ENCODE data around the gene FEZ2. TPM values are rescaled to one million over a fixed set of nuclear protein-coding genes. Genes with fewer than 3 reads are reported as not detected.

Gene FEZ2
- total and polyA plus RNA-seq, 2 donors (not counting 3 experiments of a cell fraction or from before 2014, with no cell fraction given) = 41.2 to 72.4 TPM

DNA sequence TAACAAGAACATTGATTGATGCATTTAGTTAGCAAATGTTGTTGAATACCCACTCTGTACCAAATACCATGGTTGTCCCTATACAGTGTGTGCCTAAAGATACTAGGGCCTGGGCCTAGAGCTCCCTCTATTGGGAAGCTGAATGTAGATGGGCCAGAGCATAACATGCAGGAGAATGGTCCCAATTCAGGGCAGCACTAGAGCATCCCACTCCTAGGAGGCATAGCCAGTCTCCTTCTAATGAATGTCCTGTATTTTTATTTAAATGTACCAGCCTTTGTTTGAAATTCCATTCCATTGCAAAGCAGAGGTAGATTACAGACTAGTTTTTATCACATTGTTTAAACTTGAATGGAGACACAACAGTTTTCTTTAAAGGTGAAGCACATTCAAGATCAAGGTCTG is 90.6 kb downstream of the FEZ2 start:
- dilution Hi-C loops (cut with MboI; ENCODE audit: extremely low pct_ligation_motif_present, low sequenced_read_pairs) = loop anchor here (25.0 kb wide), 1 partner anchor 155 kb away; no protein-coding TSS in a partner anchor
- DNase-seq (ENCODE audit: low read depth, low spot score) (peak; percentile 64), FAIRE-seq (peak; percentile 78)

More for the DNA sequence above, 90.6 kb downstream of the FEZ2 start:
- Histone ChIP-seq H3K27ac (ENCODE audit: insufficient read depth, low read depth, low read length) (no peak overlapping the region), H3K9me3 (replicated peaks; ENCODE audit: control insufficient read depth, insufficient read depth, low read length) (no peaks in the 10 kb centered on the region), H3K36me3 (ENCODE audit: control insufficient read depth in 2 of 2, extremely low read depth in 1 of 2, insufficient read depth in 2 of 2, low read length in 2 of 2) (peaks cover 30 to 48% of the 10 kb centered on the region in 2 experiments), H3K27me3 (ENCODE audit: control insufficient read depth in 2 of 2, insufficient read depth in 2 of 2, low read length in 2 of 2) (no peaks in the 10 kb centered on the region), H3K79me2 (ENCODE audit: control insufficient read depth, insufficient read depth, low read length) (peaks cover 50% of the 10 kb centered on the region), H3K9me1 (replicated peaks; ENCODE audit: control insufficient read depth, extremely low read depth, insufficient read depth, low read length) (no peaks in the 10 kb centered on the region), H3K9ac (replicated peaks; ENCODE audit: extremely low read depth, insufficient read depth, low read length) (no peak overlapping the region), H4K20me1 (replicated peaks; ENCODE audit: control insufficient read depth, extremely low read depth, insufficient read depth, low read length) (no peaks in the 10 kb centered on the region), H2AFZ (ENCODE audit: low read depth, low read length) (no peak overlapping the region), H3K4me3 (replicated peaks in 1 of 3; ENCODE audit: insufficient read depth in 1 of 3, low read depth in 1 of 3, low read length in 3 of 3) (no peak overlapping the region), H3K4me2 (ENCODE audit: insufficient read depth, low read length) (no peak overlapping the region), H3K4me1 (ENCODE audit: control insufficient read depth, extremely low read depth, insufficient read depth, low read length) (no peaks in the 10 kb centered on the region)
- intact Hi-C loops (cut with micrococcal nuclease) = loop anchor here (1.0 to 5.0 kb wide), 2 partner anchors 135 to 155 kb away; no protein-coding TSS in a partner anchor
- no peak for TF ChIP-seq POLR2A (IDR thresholded peaks at IDR 0.05; ENCODE audit: low read depth, low read length)
- no peak for TF ChIP-seq GATA2 (IDR thresholded peaks at IDR 0.05; ENCODE audit: insufficient read depth, insufficient read length, low read depth, low read length)
- TF ChIP-seq, protein P1, sequence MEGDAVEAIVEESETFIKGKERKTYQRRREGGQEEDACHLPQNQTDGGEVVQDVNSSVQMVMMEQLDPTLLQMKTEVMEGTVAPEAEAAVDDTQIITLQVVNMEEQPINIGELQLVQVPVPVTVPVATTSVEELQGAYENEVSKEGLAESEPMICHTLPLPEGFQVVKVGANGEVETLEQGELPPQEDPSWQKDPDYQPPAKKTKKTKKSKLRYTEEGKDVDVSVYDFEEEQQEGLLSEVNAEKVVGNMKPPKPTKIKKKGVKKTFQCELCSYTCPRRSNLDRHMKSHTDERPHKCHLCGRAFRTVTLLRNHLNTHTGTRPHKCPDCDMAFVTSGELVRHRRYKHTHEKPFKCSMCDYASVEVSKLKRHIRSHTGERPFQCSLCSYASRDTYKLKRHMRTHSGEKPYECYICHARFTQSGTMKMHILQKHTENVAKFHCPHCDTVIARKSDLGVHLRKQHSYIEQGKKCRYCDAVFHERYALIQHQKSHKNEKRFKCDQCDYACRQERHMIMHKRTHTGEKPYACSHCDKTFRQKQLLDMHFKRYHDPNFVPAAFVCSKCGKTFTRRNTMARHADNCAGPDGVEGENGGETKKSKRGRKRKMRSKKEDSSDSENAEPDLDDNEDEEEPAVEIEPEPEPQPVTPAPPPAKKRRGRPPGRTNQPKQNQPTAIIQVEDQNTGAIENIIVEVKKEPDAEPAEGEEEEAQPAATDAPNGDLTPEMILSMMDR (IDR thresholded peaks at IDR 0.05; ENCODE audit: extremely low read depth in 1 of 2, insufficient read depth in 1 of 2, low read depth in 1 of 2, low read length in 2 of 2) = peak; percentile 68 to 75
- CTCF ChIA-PET = interaction anchor here (0.6 to 2.5 kb wide), 14 partner anchors 9 to 278 kb away, joined by 3 to 35 read pairs (median 4); no protein-coding TSS in a partner anchor
- no TSS peak for BruUV-seq (replicated peaks)
- POLR2A ChIA-PET = interaction anchor here (1.0 to 1.6 kb wide), 2 partner anchors 152 to 155 kb away, joined by 5 read pairs; partner anchors contain the start of gene CRIM1

Other genes starting within 250 kb of the FEZ2 start
- 649 and 675 TPM in 2 replicates for gene CRIM1, start 242.4 kb downstream of the FEZ2 start, total RNA-seq
- 422 and 462 TPM in 2 replicates for gene CRIM1, start 242.4 kb downstream of the FEZ2 start, polyA plus RNA-seq
- gene VIT, start 98.5 kb upstream of the FEZ2 start, total RNA-seq = 0.48 and 0.88 TPM in 2 replicates
- 0.38 and 0.54 TPM in 2 replicates for gene VIT, start 98.5 kb upstream of the FEZ2 start, polyA plus RNA-seq